ENCODE measurements around the gene C2CD3. TPM values are rescaled to one million over a fixed set of nuclear protein-coding genes. Genes with fewer than 3 reads are reported as not detected.
A peak's percentile ranks its signal among the peaks of the same experiment; 100 is the strongest.

Gene C2CD3
- total and polyA plus RNA-seq, 2 donors (not counting 1 experiment from before 2014, with no cell fraction given), result 5.8 to 8.3 TPM

GRCh38 chr11:73991471-73992006 lies 179.3 kb downstream of the C2CD3 start:
- H3K27me3 ChIP-seq (ENCODE audit: control insufficient read depth, insufficient read depth, low read length), result no peaks in the 10 kb centered on the region
- no peak overlapping the region for H3K9ac ChIP-seq (ENCODE audit: insufficient read depth, low read length)
- no peaks in the 10 kb centered on the region for H4K20me1 ChIP-seq (ENCODE audit: control insufficient read depth, extremely low read depth, insufficient read depth, low read length)
- no peak for TF ChIP-seq CTCF (conservative IDR thresholded peaks at IDR 0.05 in 1 of 2, IDR thresholded peaks at IDR 0.05 in 1 of 2; ENCODE audit: low read depth in 1 of 2, low read length in 2 of 2)
- TF ChIP-seq EZH2 (IDR thresholded peaks at IDR 0.05; ENCODE audit: low read length, missing control alignments), result no peak
- H3K79me2 ChIP-seq (ENCODE audit: control insufficient read depth, insufficient read depth, low read length), result no peaks in the 10 kb centered on the region
- no peak overlapping the region for H3K4me3 ChIP-seq (replicated peaks in 1 of 4; ENCODE audit: control extremely low read depth in 1 of 4, insufficient read depth in 1 of 4, low read depth in 3 of 4, low read length in 4 of 4)
- no peak overlapping the region for H3K4me2 ChIP-seq (ENCODE audit: extremely low read depth, insufficient read depth, low read length)
- H3K9me3 ChIP-seq (ENCODE audit: control insufficient read depth, insufficient read depth, low read depth, low read length), result no peaks in the 10 kb centered on the region
- H3K36me3 ChIP-seq (ENCODE audit: control insufficient read depth, insufficient read depth, low read length), result no peaks in the 10 kb centered on the region
- no peaks in the 10 kb centered on the region for H3K4me1 ChIP-seq (ENCODE audit: control insufficient read depth, extremely low read depth, insufficient read depth, low read length)
- no peak for DNase-seq (ENCODE audit: low read depth in 2 of 2)
- no peak overlapping the region for H3K27ac ChIP-seq (ENCODE audit: insufficient read depth, low read length)
- H2AFZ ChIP-seq (ENCODE audit: low read length), result no peak overlapping the region

GRCh38 chr11:73990730-73991129 lies 180.1 kb downstream of the C2CD3 start:
- no peak overlapping the region for H3K4me3 ChIP-seq (replicated peaks in 1 of 4; ENCODE audit: control extremely low read depth in 1 of 4, insufficient read depth in 1 of 4, low read depth in 3 of 4, low read length in 4 of 4)
- no peaks in the 10 kb centered on the region for H3K9me3 ChIP-seq (ENCODE audit: control insufficient read depth, insufficient read depth, low read depth, low read length)
- H3K9ac ChIP-seq (ENCODE audit: insufficient read depth, low read length), result no peak overlapping the region
- no peaks in the 10 kb centered on the region for H3K79me2 ChIP-seq (ENCODE audit: control insufficient read depth, insufficient read depth, low read length)
- H3K4me1 ChIP-seq (ENCODE audit: control insufficient read depth, extremely low read depth, insufficient read depth, low read length), result no peaks in the 10 kb centered on the region
- no peak overlapping the region for H3K4me2 ChIP-seq (ENCODE audit: extremely low read depth, insufficient read depth, low read length)
- no peaks in the 10 kb centered on the region for H3K27me3 ChIP-seq (ENCODE audit: control insufficient read depth, insufficient read depth, low read length)
- no peak overlapping the region for H3K27ac ChIP-seq (ENCODE audit: insufficient read depth, low read length)
- no peak overlapping the region for H2AFZ ChIP-seq (ENCODE audit: low read length)
- H3K36me3 ChIP-seq (ENCODE audit: control insufficient read depth, insufficient read depth, low read length), result no peaks in the 10 kb centered on the region
- no peaks in the 10 kb centered on the region for H4K20me1 ChIP-seq (ENCODE audit: control insufficient read depth, extremely low read depth, insufficient read depth, low read length)
- TF ChIP-seq CTCF (conservative IDR thresholded peaks at IDR 0.05 in 1 of 2, IDR thresholded peaks at IDR 0.05 in 1 of 2; ENCODE audit: low read depth in 1 of 2, low read length in 2 of 2), result no peak
- no peak for TF ChIP-seq EZH2 (IDR thresholded peaks at IDR 0.05; ENCODE audit: low read length, missing control alignments)
- DNase-seq (ENCODE audit: low read depth in 2 of 2), result no peak

- Histone ChIP-seq H2AFZ (ENCODE audit: low read length) (no peak overlapping the region), H3K9ac (ENCODE audit: insufficient read depth, low read length) (no peak overlapping the region), H3K36me3 (ENCODE audit: control insufficient read depth, insufficient read depth, low read length) (no peaks in the 10 kb centered on the region), H4K20me1 (ENCODE audit: control insufficient read depth, extremely low read depth, insufficient read depth, low read length) (no peaks in the 10 kb centered on the region), H3K4me2 (ENCODE audit: extremely low read depth, insufficient read depth, low read length) (no peak overlapping the region), H3K27ac (ENCODE audit: insufficient read depth, low read length) (no peak overlapping the region), H3K79me2 (ENCODE audit: control insufficient read depth, insufficient read depth, low read length) (no peaks in the 10 kb centered on the region), H3K4me3 (replicated peaks in 1 of 4; ENCODE audit: control extremely low read depth in 1 of 4, insufficient read depth in 1 of 4, low read depth in 3 of 4, low read length in 4 of 4) (no peak overlapping the region), H3K27me3 (ENCODE audit: control insufficient read depth, insufficient read depth, low read length) (no peaks in the 10 kb centered on the region), H3K9me3 (ENCODE audit: control insufficient read depth, insufficient read depth, low read depth, low read length) (no peaks in the 10 kb centered on the region), H3K4me1 (ENCODE audit: control insufficient read depth, extremely low read depth, insufficient read depth, low read length) (no peaks in the 10 kb centered on the region)
- TF ChIP-seq CTCF (conservative IDR thresholded peaks at IDR 0.05 in 1 of 2, IDR thresholded peaks at IDR 0.05 in 1 of 2; ENCODE audit: low read depth in 1 of 2, low read length in 2 of 2), result peak in 1 of 2 donors; percentile 24
- no peak for TF ChIP-seq EZH2 (IDR thresholded peaks at IDR 0.05; ENCODE audit: low read length, missing control alignments)
- DNase-seq (ENCODE audit: low read depth in 2 of 2), result no peak
Observed at GRCh38 chr11:73989156-73989555, 181.6 kb downstream of the C2CD3 start.
